ENCODE measurements around the gene ASCC1. TPM values are rescaled to one million over a fixed set of nuclear protein-coding genes. Genes with fewer than 3 reads are reported as not detected.

The ASCC1 gene
- total and polyA plus RNA-seq, 9 donors, result 16.2 to 33.0 (median 24.9) TPM

GRCh38 chr10:72069751-72070526 is 146.1 kb downstream of the ASCC1 start:
- WGBS (ENCODE audit: insufficient coverage), result 68% methylated on average over 6 of the region's 7 CpGs
- Histone ChIP-seq H3K36me3 (ENCODE audit: control insufficient read depth, insufficient read depth, low read length) (no peaks in the 10 kb centered on the region), H3K4me1 (ENCODE audit: control insufficient read depth, insufficient read depth, low read length) (peaks cover 31% of the 10 kb centered on the region), H3K27ac (ENCODE audit: low read length) (no peak overlapping the region), H3K4me3 (ENCODE audit: low read length) (no peak overlapping the region), H3K27me3 (ENCODE audit: control insufficient read depth, insufficient read depth, low read length) (peaks cover 3% of the 10 kb centered on the region), H3K9me3 (replicated peaks; ENCODE audit: control insufficient read depth, low read depth, low read length) (peaks cover 3% of the 10 kb centered on the region)
- no peak for DNase-seq

- peaks cover 2% of the 10 kb centered on the region for H3K27me3 ChIP-seq (ENCODE audit: control insufficient read depth, insufficient read depth, low read length)
- H3K27ac ChIP-seq (ENCODE audit: low read length), result no peak overlapping the region
- H3K9me3 ChIP-seq (replicated peaks; ENCODE audit: control insufficient read depth, low read depth, low read length), result peaks cover 3% of the 10 kb centered on the region
- no peaks in the 10 kb centered on the region for H3K36me3 ChIP-seq (ENCODE audit: control insufficient read depth, insufficient read depth, low read length)
- peaks cover 31% of the 10 kb centered on the region for H3K4me1 ChIP-seq (ENCODE audit: control insufficient read depth, insufficient read depth, low read length)
- no peak overlapping the region for H3K4me3 ChIP-seq (ENCODE audit: low read length)
- no peak for DNase-seq
- 58% methylated on average over 9 of the region's 12 CpGs for WGBS (ENCODE audit: insufficient coverage)
Observed at GRCh38 chr10:72068901-72069446, 147.1 kb downstream of the ASCC1 start.

DNA sequence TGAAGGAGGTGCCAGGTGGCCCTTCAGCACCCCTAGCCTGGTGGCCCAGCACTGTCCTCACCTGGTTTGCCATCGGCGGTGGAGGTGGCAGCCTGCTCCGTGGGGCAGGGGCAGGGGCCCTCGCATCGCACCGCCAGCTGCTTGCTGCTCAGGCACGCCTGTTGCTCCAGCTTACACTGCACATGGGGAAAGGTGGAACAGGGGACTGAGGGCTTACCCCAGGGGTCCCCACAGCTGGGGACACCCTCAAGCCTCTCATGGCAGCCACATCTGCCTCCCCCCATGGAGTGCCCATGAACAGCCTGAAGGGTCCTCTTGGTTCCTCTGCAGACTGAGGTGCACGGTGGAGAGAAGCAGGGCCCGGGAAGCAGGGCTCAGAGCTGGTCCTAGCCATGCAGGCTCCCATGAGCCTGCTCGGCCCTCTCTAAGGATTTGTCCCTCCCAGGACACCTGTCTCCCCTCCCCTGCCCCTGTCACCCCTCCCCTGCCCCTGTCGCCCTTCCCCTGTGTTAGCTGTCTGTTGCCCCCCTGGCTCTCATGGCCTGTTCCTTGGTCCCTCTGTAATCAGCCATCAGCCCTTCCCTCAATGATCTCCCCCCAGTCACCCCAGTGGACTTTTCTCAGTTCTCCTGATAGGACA is 147.8 kb downstream of the ASCC1 start:
- WGBS (ENCODE audit: insufficient coverage), result 87% methylated on average over 10 of the region's 11 CpGs
- H3K27me3 ChIP-seq (ENCODE audit: control insufficient read depth, insufficient read depth, low read length), result peaks cover 2% of the 10 kb centered on the region
- no peak overlapping the region for H3K4me3 ChIP-seq (ENCODE audit: low read length)
- H3K9me3 ChIP-seq (replicated peaks; ENCODE audit: control insufficient read depth, low read depth, low read length), result peaks cover 3% of the 10 kb centered on the region
- peaks cover 29% of the 10 kb centered on the region for H3K4me1 ChIP-seq (ENCODE audit: control insufficient read depth, insufficient read depth, low read length)
- DNase-seq, result no peak
- no peak overlapping the region for H3K27ac ChIP-seq (ENCODE audit: low read length)
- H3K36me3 ChIP-seq (ENCODE audit: control insufficient read depth, insufficient read depth, low read length), result no peaks in the 10 kb centered on the region

GRCh38 chr10:72067463-72068125 is 148.5 kb downstream of the ASCC1 start:
- Histone ChIP-seq H3K36me3 (ENCODE audit: control insufficient read depth, insufficient read depth, low read length) (no peaks in the 10 kb centered on the region), H3K27me3 (ENCODE audit: control insufficient read depth, insufficient read depth, low read length) (peaks cover 2% of the 10 kb centered on the region), H3K9me3 (replicated peaks; ENCODE audit: control insufficient read depth, low read depth, low read length) (peaks cover 3% of the 10 kb centered on the region), H3K4me3 (ENCODE audit: low read length) (no peak overlapping the region), H3K27ac (ENCODE audit: low read length) (no peak overlapping the region), H3K4me1 (ENCODE audit: control insufficient read depth, insufficient read depth, low read length) (peaks cover 29% of the 10 kb centered on the region)
- DNase-seq, result no peak
- 53% methylated on average over 13 of the region's 13 CpGs for WGBS (ENCODE audit: insufficient coverage)

DNA sequence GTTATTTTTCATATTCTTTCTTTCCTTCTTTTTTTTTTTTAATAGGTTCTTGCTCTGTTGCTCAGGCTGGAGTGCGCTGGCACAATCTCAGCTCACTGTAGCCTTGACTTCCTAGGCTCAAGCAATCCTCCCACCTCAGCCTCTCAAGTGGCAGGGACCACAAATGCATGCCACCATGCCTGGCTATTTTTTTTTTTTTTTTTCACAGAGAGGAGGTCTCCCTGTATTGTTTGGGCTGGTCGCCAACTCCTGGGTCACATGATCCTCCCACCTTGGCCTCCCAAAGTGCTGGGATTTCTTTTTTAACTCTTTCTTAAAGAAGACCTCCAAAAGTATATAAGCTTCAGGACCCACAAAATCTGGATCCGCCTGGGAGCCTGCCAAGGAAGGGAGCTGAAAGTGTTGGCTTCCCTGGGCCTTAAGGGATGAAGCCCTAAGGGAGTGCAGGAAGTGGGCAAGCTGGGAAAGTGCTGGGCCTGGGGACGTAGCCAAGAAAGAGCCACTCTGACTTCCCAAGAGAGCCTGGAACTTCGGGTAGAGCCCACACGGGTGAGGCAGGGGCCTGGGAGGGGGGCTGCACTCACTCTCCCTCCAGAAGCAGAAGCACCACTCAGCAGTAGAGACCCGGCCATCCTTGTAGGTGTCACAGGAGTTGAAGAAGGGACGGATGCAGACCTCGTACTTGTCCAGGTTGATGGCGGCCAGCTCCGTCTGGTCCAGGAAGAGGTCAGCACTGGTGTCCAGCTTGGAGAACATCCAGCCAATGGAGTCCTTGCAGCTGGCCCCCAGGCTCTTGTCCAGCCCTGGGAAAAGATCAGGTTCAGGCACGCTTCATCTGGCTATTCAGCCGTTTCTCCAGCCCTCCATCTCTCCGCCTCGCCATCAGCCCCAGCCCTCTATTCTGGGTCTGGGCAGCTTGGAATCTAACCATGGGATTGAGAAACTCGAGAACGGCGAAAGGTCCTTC is 149.5 kb downstream of the ASCC1 start:
- peak; percentile 52 for DNase-seq
- no peak overlapping the region for H3K27ac ChIP-seq (ENCODE audit: low read length)
- peaks cover 29% of the 10 kb centered on the region for H3K4me1 ChIP-seq (ENCODE audit: control insufficient read depth, insufficient read depth, low read length)
- H3K4me3 ChIP-seq (ENCODE audit: low read length), result no peak overlapping the region
- 56% methylated on average over 14 of the region's 18 CpGs for WGBS (ENCODE audit: insufficient coverage)
- no peaks in the 10 kb centered on the region for H3K36me3 ChIP-seq (ENCODE audit: control insufficient read depth, insufficient read depth, low read length)
- H3K27me3 ChIP-seq (ENCODE audit: control insufficient read depth, insufficient read depth, low read length), result peaks cover 2% of the 10 kb centered on the region
- peaks cover 2% of the 10 kb centered on the region for H3K9me3 ChIP-seq (replicated peaks; ENCODE audit: control insufficient read depth, low read depth, low read length)

DNA sequence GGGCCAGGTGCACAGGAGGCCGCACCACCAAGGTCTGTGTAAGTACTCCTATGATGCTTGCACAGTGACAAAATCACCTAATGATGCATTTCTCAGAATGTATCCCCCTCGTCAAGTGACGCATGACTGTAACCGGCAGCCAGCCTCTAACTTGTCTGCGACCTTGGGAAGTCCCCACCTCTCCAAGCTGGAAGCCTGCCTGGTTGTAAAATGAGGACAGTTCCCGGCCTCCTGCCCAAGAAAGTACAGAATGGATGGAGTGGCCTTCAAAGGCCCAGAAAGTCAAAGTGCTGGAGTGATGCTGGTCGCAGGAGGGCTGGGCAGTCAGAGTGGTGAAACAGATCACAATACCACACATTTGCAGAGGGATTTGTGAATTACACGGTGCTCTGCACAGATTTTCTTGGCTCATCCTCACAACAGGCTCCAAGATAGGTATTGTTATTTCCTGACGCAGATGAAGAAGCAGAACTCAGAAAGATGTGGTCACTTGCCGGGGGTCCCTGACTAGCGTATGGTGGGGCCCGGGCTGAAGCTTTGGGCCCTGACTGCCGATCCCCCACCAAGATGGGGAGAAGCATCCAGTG is 150.5 kb downstream of the ASCC1 start:
- Histone ChIP-seq H3K36me3 (ENCODE audit: control insufficient read depth, insufficient read depth, low read length) (no peaks in the 10 kb centered on the region), H3K9me3 (replicated peaks; ENCODE audit: control insufficient read depth, low read depth, low read length) (no peaks in the 10 kb centered on the region), H3K27me3 (ENCODE audit: control insufficient read depth, insufficient read depth, low read length) (peaks cover 2% of the 10 kb centered on the region), H3K4me3 (ENCODE audit: low read length) (no peak overlapping the region), H3K27ac (ENCODE audit: low read length) (no peak overlapping the region), H3K4me1 (ENCODE audit: control insufficient read depth, insufficient read depth, low read length) (peaks cover 29% of the 10 kb centered on the region)
- DNase-seq, result peak; percentile 54
- WGBS (ENCODE audit: insufficient coverage), result 66% methylated on average over 8 of the region's 13 CpGs

- no peak for DNase-seq
- peaks cover 2% of the 10 kb centered on the region for H3K27me3 ChIP-seq (ENCODE audit: control insufficient read depth, insufficient read depth, low read length)
- no peaks in the 10 kb centered on the region for H3K36me3 ChIP-seq (ENCODE audit: control insufficient read depth, insufficient read depth, low read length)
- no peak overlapping the region for H3K27ac ChIP-seq (ENCODE audit: low read length)
- H3K9me3 ChIP-seq (replicated peaks; ENCODE audit: control insufficient read depth, low read depth, low read length), result no peaks in the 10 kb centered on the region
- H3K4me1 ChIP-seq (ENCODE audit: control insufficient read depth, insufficient read depth, low read length), result peaks cover 23% of the 10 kb centered on the region
- H3K4me3 ChIP-seq (ENCODE audit: low read length), result no peak overlapping the region
- 78% methylated on average over 4 of the region's 9 CpGs for WGBS (ENCODE audit: insufficient coverage)
Observed at GRCh38 chr10:72063703-72064391, 152.2 kb downstream of the ASCC1 start.

DNA sequence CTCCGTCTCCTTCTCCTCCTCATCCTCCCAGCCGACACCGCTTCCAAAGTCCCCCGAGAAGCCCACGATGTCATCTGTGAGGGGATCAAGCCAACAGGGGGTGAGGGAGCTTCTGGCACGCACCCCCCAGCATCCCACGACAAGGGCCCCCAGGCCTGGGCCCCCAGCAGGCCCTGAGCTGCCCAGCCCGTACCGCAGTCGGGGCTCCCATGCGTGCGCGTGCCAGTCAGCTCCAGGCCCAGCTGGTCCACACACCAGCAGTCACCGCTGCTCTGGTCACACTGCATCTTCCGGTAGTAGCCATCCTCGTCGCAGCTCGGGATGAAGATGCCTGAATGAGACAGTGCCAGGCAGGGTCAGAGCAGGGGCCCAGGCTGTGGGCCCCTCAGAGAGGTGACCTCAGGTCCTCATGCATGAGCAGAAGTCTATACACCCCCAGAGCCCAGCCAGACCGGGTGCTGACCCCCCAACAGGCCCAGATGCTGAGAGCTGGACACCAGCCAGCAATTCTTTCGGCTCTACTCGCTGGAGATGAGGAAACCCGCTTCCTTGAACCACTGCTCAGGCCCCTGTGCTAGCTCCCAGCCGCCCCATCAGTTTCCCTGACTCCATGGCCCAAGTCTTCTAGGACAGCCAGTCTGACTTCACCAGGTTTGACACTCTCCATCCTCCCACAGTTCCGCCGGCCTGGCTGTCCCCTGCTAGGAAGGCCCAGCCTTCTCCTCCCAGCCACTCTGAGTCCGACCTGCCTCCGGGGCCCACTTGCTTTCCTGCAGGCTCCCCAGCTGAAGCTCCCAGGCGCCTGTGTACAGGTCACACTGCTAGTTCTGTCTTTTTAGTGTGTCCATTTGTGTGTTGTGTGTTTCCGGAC is 153.0 kb downstream of the ASCC1 start:
- Histone ChIP-seq H3K4me3 (ENCODE audit: low read length) (no peak overlapping the region), H3K27ac (ENCODE audit: low read length) (no peak overlapping the region), H3K36me3 (ENCODE audit: control insufficient read depth, insufficient read depth, low read length) (no peaks in the 10 kb centered on the region), H3K9me3 (replicated peaks; ENCODE audit: control insufficient read depth, low read depth, low read length) (no peaks in the 10 kb centered on the region), H3K27me3 (ENCODE audit: control insufficient read depth, insufficient read depth, low read length) (peaks cover 2% of the 10 kb centered on the region), H3K4me1 (ENCODE audit: control insufficient read depth, insufficient read depth, low read length) (peaks cover 20% of the 10 kb centered on the region)
- whole genome bisulfite sequencing (ENCODE audit: insufficient coverage), result 81% methylated on average over 24 of the region's 29 CpGs
- DNase-seq, result no peak
